K562 (cell line): Measurements from ENCODE around the gene ABAT. TPM values are rescaled to one million over a fixed set of nuclear protein-coding genes. Genes with fewer than 3 reads are reported as not detected.

ENCODE experiments used
- ATAC-seq: fragments of 200-7000 bp; cut with Tn5 transposase; 3 replicates; pipeline ENCODE4 v1.9.1; 2020; ENCODE audit warnings: moderate library complexity
- BruUV-seq: library from RNA; stranded (reverse); fragments of 400-500 nt; replicated peaks from 2 replicates; lab custom pipeline; 2021; lab: Mats Ljungman, UMichigan
- CTCF ChIA-PET: fragments of 300-600 bp; formaldehyde crosslinking; extraction: SDS; loops from one replicate; lab custom pipeline; 2021; ENCODE audit warnings: low intra/inter-chr PET ratio; lab: Yijun Ruan, JAX
- POLR2A ChIA-PET: fragments of 300-600, 350-650 bp; sonication (Branson Sonifier 250); formaldehyde crosslinking; extraction: SDS; loops from one replicate; lab custom pipeline; 2021; ENCODE audit warnings: antibody characterized with exemption, inconsistent platforms; lab: Yijun Ruan, JAX
- DNase-seq, 4 experiments: peaks; one replicate each; pipeline versions ENCODE4 v3.0.0 to v3.0.0-alpha.2; 2011 to 2018; ENCODE audit warnings: low spot score in 3 of 4, mixed read lengths in 3 of 4; ENCODE audit errors: extremely low read depth in 1 of 4
- FAIRE-seq: peaks from 2 replicates; lab custom pipeline; 2011; peaks lifted over from hg19 to GRCh38; lab: Jason Lieb, UNC
- H2AFZ ChIP-seq: 2 replicates; pipeline ENCODE4 v1.6.0; 2011; ENCODE audit warnings: low read depth, low read length, control low read depth, inconsistent platforms
- H3K27ac ChIP-seq: fragments of 200-600 bp; 3 replicates; pipeline ENCODE4 v1.8.0; 2011; ENCODE audit warnings: low read depth, mild to moderate bottlenecking, control low read depth, inconsistent platforms, low read length, moderate library complexity, mixed read lengths; ENCODE audit errors: extremely low read depth
- H3K27me3 ChIP-seq, 2 experiments: fragments of 300-600 bp in 1 of 2; 2 replicates in 1 of 2; 3 replicates in 1 of 2; pipeline versions ENCODE4 v1.6.0 to v1.8.0; 2011; ENCODE audit warnings: inconsistent platforms in 2 of 2, low read length in 2 of 2, mild to moderate bottlenecking in 1 of 2, mixed read lengths in 1 of 2, moderate library complexity in 1 of 2; ENCODE audit not compliant: control insufficient read depth in 2 of 2, insufficient read depth in 2 of 2
- H3K36me3 ChIP-seq: fragments of 300-600 bp; 3 replicates; pipeline ENCODE4 v1.8.0; 2011; ENCODE audit warnings: mild to moderate bottlenecking, low read length, inconsistent platforms; ENCODE audit not compliant: control insufficient read depth, insufficient read depth
- H3K4me1 ChIP-seq, 2 experiments: fragments of 200-600 bp in 1 of 2; replicated peaks in 1 of 2; 2 replicates in 1 of 2; 3 replicates in 1 of 2; pipeline versions ENCODE4 v1.5.1 to v1.8.0; 2011; ENCODE audit warnings: inconsistent platforms in 2 of 2, low read length in 2 of 2, mild to moderate bottlenecking in 1 of 2, mixed read lengths in 1 of 2, moderate library complexity in 1 of 2; ENCODE audit not compliant: control insufficient read depth in 2 of 2, insufficient read depth in 2 of 2
- H3K4me2 ChIP-seq: 2 replicates; pipeline ENCODE4 v1.6.1; 2011; ENCODE audit warnings: low read length, control low read depth, inconsistent platforms, mixed read lengths; ENCODE audit not compliant: insufficient read depth
- H3K4me3 ChIP-seq: fragments of 200-600 bp; sonication (generic), shearing (Covaris generic); 2 replicates; pipeline ENCODE4 v1.5.1; 2016; ENCODE audit warnings: control low read depth, inconsistent platforms
- H3K79me2 ChIP-seq: fragments of 200-600 bp; 3 replicates; pipeline ENCODE4 v1.8.0; 2011; ENCODE audit warnings: low read length, inconsistent platforms; ENCODE audit not compliant: control insufficient read depth, insufficient read depth
- H3K9ac ChIP-seq, 2 experiments: 2 replicates each; pipeline versions ENCODE4 v1.6.0 to v1.6.1; 2011; ENCODE audit warnings: low read depth in 2 of 2, low read length in 2 of 2, control low read depth in 1 of 2, inconsistent platforms in 1 of 2, mild to moderate bottlenecking in 1 of 2, mixed read lengths in 1 of 2; ENCODE audit not compliant: insufficient read depth in 1 of 2
- H3K9me1 ChIP-seq: one replicate; pipeline ENCODE4 v1.6.0; 2011; ENCODE audit warnings: inconsistent platforms, mild to moderate bottlenecking, low read length, moderate library complexity; ENCODE audit not compliant: control insufficient read depth, insufficient read depth
- H3K9me3 ChIP-seq: replicated peaks from 2 replicates; pipeline ENCODE4 v1.5.1; 2011; ENCODE audit warnings: low read depth, low read length, inconsistent platforms; ENCODE audit not compliant: control insufficient read depth, insufficient read depth
- H4K20me1 ChIP-seq: replicated peaks from 2 replicates; pipeline ENCODE4 v1.6.1; 2011; ENCODE audit warnings: low read length, inconsistent platforms, mixed read lengths; ENCODE audit not compliant: control insufficient read depth, insufficient read depth
- BRF1 ChIP-seq: IDR thresholded peaks from 3 replicates; pipeline ENCODE4 v1.6.1; 2011; ENCODE audit warnings: borderline replicate concordance, mild to moderate bottlenecking; ENCODE audit not compliant: insufficient read length; ENCODE audit errors: extremely low read depth
- CREM ChIP-seq: IDR thresholded peaks from 2 replicates; pipeline ENCODE4 v1.6.1; 2014; ENCODE audit warnings: antibody characterized with exemption, low read depth
- FOXM1 ChIP-seq, 2 experiments: fragments of 450-650 bp in 1 of 2; sonication (generic) in 1 of 2; formaldehyde crosslinking in 1 of 2; IDR thresholded peaks; 2 replicates each; pipeline versions ENCODE4 v1.6.1 to v1.9.0; 2017 to 2022; ENCODE audit warnings: low read depth in 2 of 2, mild to moderate bottlenecking in 2 of 2, missing genetic modification reagents in 1 of 2, moderate library complexity in 1 of 2
- GATAD2B ChIP-seq: fragments of 450-650 bp; IDR thresholded peaks from 2 replicates; pipeline ENCODE4 v1.6.1; 2017; ENCODE audit warnings: mild to moderate bottlenecking, borderline replicate concordance
- MYBL2 ChIP-seq, 2 experiments: fragments of 450-650 bp in 1 of 2; sonication (generic) in 1 of 2; formaldehyde crosslinking in 1 of 2; IDR thresholded peaks; 2 replicates each; pipeline versions ENCODE4 v1.6.1 to v1.8.1; 2017 to 2022; ENCODE audit warnings: borderline replicate concordance in 1 of 2, inconsistent platforms in 1 of 2, low read depth in 1 of 2, mild to moderate bottlenecking in 1 of 2, missing genetic modification reagents in 1 of 2, moderate library complexity in 1 of 2
- NFE2 ChIP-seq: IDR thresholded peaks from 2 replicates; pipeline ENCODE4 v1.6.1; 2014; ENCODE audit warnings: antibody characterized with exemption, low read depth
- RBM14 ChIP-seq: fragments of 200-400 bp; formaldehyde crosslinking; IDR thresholded peaks from 2 replicates; pipeline ENCODE4 v1.6.1; 2018; ENCODE audit warnings: low read depth, mild to moderate bottlenecking, low read length, moderate library complexity, borderline replicate concordance; ENCODE audit not compliant: insufficient read depth
- SIN3B ChIP-seq: fragments of 450-650 bp; IDR thresholded peaks from 2 replicates; pipeline ENCODE4 v1.6.1; 2017; ENCODE audit warnings: low read depth, mild to moderate bottlenecking, moderate library complexity
- SRSF9 ChIP-seq: fragments of 200-400 bp; formaldehyde crosslinking; IDR thresholded peaks from 2 replicates; pipeline ENCODE4 v1.6.1; 2017; ENCODE audit warnings: low read depth, low read length, borderline replicate concordance
- STAT5B ChIP-seq: fragments of 250-450 bp; sonication (Bioruptor Pico); IDR thresholded peaks from 2 replicates; pipeline ENCODE4 v1.8.0; 2021; ENCODE audit warnings: mild to moderate bottlenecking, inconsistent platforms
- ZNF444 ChIP-seq: fragments of 250-450 bp; sonication (Bioruptor Pico); IDR thresholded peaks from 2 replicates; pipeline ENCODE4 v1.4.0; 2020; ENCODE audit warnings: mild to moderate bottlenecking, moderate library complexity
- WGBS: fragments of 100-300 bp; shearing (Covaris generic); methylation state at CpG from one replicate; pipeline ENCODE4 v1.1.6; 2016; ENCODE audit warnings: low coverage, mixed read lengths; ENCODE audit not compliant: insufficient coverage; ENCODE audit errors: missing lambda C conversion rate; 5-methylcytosine and 5-hydroxymethylcytosine counted together
- in situ Hi-C: fragments of 300-500 bp; cut with MboI; formaldehyde crosslinking; loops from 4 replicates; pipeline ENCODE4 v1.15.0; 2018; ENCODE audit warnings: inconsistent platforms, mixed read lengths
- intact Hi-C: fragments of 100-400 bp; cut with micrococcal nuclease; formaldehyde crosslinking; loops from 2 replicates; pipeline ENCODE4 v1.14.2; 2022
- polyA plus RNA-seq, 8 experiments: library from polyadenylated mRNA; depleted of rRNA in 4 of 8; stranded (reverse) in 5 of 8; unstranded in 3 of 8; fragments of >200 nt; fragmentation: Nextera tagmentation in 2 of 8; fragmentation: Illumina TruSeq in 1 of 8; extraction: Ambion mirVana in 2 of 8; extraction: Trizol in 1 of 8; gene quantifications; 2 replicates each; pipeline versions ENCODE4 v1.2.1 to v1.2.3, GENCODE V29; 2011 to 2014; ENCODE audit warnings: inconsistent platforms in 1 of 8, missing spikeins in 1 of 8
- total RNA-seq, 7 experiments: library from RNA; depleted of rRNA in 6 of 7; stranded (reverse); fragments of >200 nt in 6 of 7; fragmentation: Illumina TruSeq in 2 of 7; extraction: Trizol in 2 of 7; gene quantifications; 2 replicates each; pipeline versions ENCODE4 v1.2.1 to v1.2.3, GENCODE V29; 2011 to 2021; ENCODE audit warnings: low replicate concordance in 1 of 7
- TF ChIP-seq, protein P1 (sequence below): fragments of 250-450 bp; sonication (Bioruptor Pico); IDR thresholded peaks from 2 replicates; pipeline ENCODE4 v1.4.0; 2020

ABAT gene
- total and polyA plus RNA-seq, 9 of the 15 experiments (the other 6 are each of a cell fraction or from before 2014, with no cell fraction given) = 0.01 to 0.49 (median 0.10) TPM

GRCh38 chr16:8632675-8633182 lies 41.7 kb upstream of the ABAT start (continued):
- no peak for TF ChIP-seq BRF1

- FAIRE-seq = peak; percentile 84
- 82% methylated on average over 18 of the region's 18 CpGs for WGBS
- intact Hi-C loops = loop anchor here (1.0 kb wide), 1 partner anchor 62 kb away; no protein-coding TSS in a partner anchor
- no peak for TF ChIP-seq SIN3B
- no peak for TF ChIP-seq FOXM1 (IDR thresholded peaks at IDR 0.05; ENCODE audit: low read depth)
- TF ChIP-seq FOXM1 (CRISPR knock-in tag; IDR thresholded peaks at IDR 0.05; ENCODE audit: low read depth) = no peak
- TF ChIP-seq STAT5B = no peak
- TF ChIP-seq NFE2 = peak; percentile 83
- TF ChIP-seq CREM = peak; percentile 77
- TF ChIP-seq MYBL2 (IDR thresholded peaks at IDR 0.05; ENCODE audit: low read depth) = no peak
- TF ChIP-seq MYBL2 (CRISPR knock-in tag; IDR thresholded peaks at IDR 0.05; ENCODE audit: borderline replicate concordance) = no peak
- TF ChIP-seq RBM14 = no peak
- TF ChIP-seq, protein P1, sequence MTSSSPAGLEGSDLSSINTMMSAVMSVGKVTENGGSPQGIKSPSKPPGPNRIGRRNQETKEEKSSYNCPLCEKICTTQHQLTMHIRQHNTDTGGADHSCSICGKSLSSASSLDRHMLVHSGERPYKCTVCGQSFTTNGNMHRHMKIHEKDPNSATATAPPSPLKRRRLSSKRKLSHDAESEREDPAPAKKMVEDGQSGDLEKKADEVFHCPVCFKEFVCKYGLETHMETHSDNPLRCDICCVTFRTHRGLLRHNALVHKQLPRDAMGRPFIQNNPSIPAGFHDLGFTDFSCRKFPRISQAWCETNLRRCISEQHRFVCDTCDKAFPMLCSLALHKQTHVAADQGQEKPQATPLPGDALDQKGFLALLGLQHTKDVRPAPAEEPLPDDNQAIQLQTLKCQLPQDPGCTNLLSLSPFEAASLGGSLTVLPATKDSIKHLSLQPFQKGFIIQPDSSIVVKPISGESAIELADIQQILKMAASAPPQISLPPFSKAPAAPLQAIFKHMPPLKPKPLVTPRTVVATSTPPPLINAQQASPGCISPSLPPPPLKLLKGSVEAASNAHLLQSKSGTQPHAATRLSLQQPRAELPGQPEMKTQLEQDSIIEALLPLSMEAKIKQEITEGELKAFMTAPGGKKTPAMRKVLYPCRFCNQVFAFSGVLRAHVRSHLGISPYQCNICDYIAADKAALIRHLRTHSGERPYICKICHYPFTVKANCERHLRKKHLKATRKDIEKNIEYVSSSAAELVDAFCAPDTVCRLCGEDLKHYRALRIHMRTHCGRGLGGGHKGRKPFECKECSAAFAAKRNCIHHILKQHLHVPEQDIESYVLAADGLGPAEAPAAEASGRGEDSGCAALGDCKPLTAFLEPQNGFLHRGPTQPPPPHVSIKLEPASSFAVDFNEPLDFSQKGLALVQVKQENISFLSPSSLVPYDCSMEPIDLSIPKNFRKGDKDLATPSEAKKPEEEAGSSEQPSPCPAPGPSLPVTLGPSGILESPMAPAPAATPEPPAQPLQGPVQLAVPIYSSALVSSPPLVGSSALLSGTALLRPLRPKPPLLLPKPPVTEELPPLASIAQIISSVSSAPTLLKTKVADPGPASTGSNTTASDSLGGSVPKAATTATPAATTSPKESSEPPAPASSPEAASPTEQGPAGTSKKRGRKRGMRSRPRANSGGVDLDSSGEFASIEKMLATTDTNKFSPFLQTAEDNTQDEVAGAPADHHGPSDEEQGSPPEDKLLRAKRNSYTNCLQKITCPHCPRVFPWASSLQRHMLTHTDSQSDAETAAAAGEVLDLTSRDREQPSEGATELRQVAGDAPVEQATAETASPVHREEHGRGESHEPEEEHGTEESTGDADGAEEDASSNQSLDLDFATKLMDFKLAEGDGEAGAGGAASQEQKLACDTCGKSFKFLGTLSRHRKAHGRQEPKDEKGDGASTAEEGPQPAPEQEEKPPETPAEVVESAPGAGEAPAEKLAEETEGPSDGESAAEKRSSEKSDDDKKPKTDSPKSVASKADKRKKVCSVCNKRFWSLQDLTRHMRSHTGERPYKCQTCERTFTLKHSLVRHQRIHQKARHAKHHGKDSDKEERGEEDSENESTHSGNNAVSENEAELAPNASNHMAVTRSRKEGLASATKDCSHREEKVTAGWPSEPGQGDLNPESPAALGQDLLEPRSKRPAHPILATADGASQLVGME (CRISPR knock-in tag) = no peak
- TF ChIP-seq GATAD2B = no peak
- no peak for TF ChIP-seq ZNF444 (CRISPR knock-in tag)
- no peak for TF ChIP-seq SRSF9
Measured at GRCh38 chr16:8634991-8635736, 39.3 kb upstream of the ABAT start.

More at GRCh38 chr16:8634991-8635736, 39.3 kb upstream of the ABAT start:
- peaks cover 90% of the 10 kb centered on the region; the same call in 2 of the 3 replicates for H3K36me3 ChIP-seq
- BruUV-seq = no TSS peak
- ChIA-PET CTCF (interaction anchor here (2.3 to 2.6 kb wide), 2 partner anchors 62 to 68 kb away, joined by 27 to 28 read pairs; no protein-coding TSS in a partner anchor), POLR2A (interaction anchor here (0.7 to 0.8 kb wide), 2 partner anchors 21 to 140 kb away, joined by 3 read pairs; no protein-coding TSS in a partner anchor)
- no peak overlapping the region for H2AFZ ChIP-seq
- no peak overlapping the region for H3K9ac ChIP-seq
- 0 out of 2 replicates have a peak, but pooled peaks cover 3% of the 10 kb centered on the region for H4K20me1 ChIP-seq
- H3K9me3 ChIP-seq = no peaks in the 10 kb centered on the region
- ATAC-seq (peak; percentile 96), DNase-seq (peak; percentile 59 to 69 (median 63))
- H3K4me1 ChIP-seq = peaks cover 3% of the 10 kb centered on the region in 2 experiments; a peak in 4 of 5 replicates
- H3K79me2 ChIP-seq = no peaks in the 10 kb centered on the region
- H3K27me3 ChIP-seq = no peaks in the 10 kb centered on the region
- no peak overlapping the region for H3K4me2 ChIP-seq
- in situ Hi-C loops = no loop called here
- H3K4me3 ChIP-seq = no peak overlapping the region
- H3K9me1 ChIP-seq = no peaks in the 10 kb centered on the region
- H3K27ac ChIP-seq = no peak overlapping the region
